Amygdala (tissue), 56 donors: Measurements from ENCODE around the gene CADPS.

ENCODE experiments used
- DNase-seq, 56 donors: peaks; one replicate each; lab custom pipeline; 2025; lab: John Stamatoyannopoulos, UW

Gene CADPS

GRCh38 chr3:62404321-62404720 is 470.9 kb downstream of the CADPS start:
- DNase-seq, result no peak

GRCh38 chr3:62403765-62404164 is 471.5 kb downstream of the CADPS start:
- DNase-seq, result no peak

GRCh38 chr3:62392626-62393292 is 482.5 kb downstream of the CADPS start:
- DNase-seq, result no peak

- no peak for DNase-seq
These were observed 488.0 kb downstream of the CADPS start for GRCh38 chr3:62387251-62387650.

GRCh38 chr3:62379321-62379798 is 495.9 kb downstream of the CADPS start:
- DNase-seq, result no peak

- DNase-seq, result no peak
These were observed 496.3 kb downstream of the CADPS start for GRCh38 chr3:62378921-62379320.

- peak in 4 of 56 donors; percentile 13 to 45 (median 28) for DNase-seq
These were observed 496.9 kb downstream of the CADPS start for GRCh38 chr3:62378311-62378789.

- no peak for DNase-seq
These were observed 498.0 kb downstream of the CADPS start for GRCh38 chr3:62376906-62377877.

- no peak for DNase-seq
These were observed 498.8 kb downstream of the CADPS start for GRCh38 chr3:62376454-62376720.

GRCh38 chr3:62375655-62376453 is 499.4 kb downstream of the CADPS start:
- DNase-seq, result no peak

- peak in 2 of 56 donors; percentile 13 to 23 for DNase-seq
These were observed 500.6 kb downstream of the CADPS start for GRCh38 chr3:62374341-62375218.

- DNase-seq, result peak in 14 of 56 donors; percentile 20 to 62 (median 36)
These were observed 501.4 kb downstream of the CADPS start for GRCh38 chr3:62373714-62374333.

GRCh38 chr3:62373215-62373614 is 502.0 kb downstream of the CADPS start, which contains the start of gene FEZF2:
FEZF2 (minus strand) TSS chr3:62373550; CDS start chr3:62372868, 682 bp downstream.
- peak in 9 of 56 donors; percentile 12 to 56 (median 34) for DNase-seq

GRCh38 chr3:62372621-62373041 is 502.6 kb downstream of the CADPS start:
- DNase-seq, result peak in 1 of 56 donors; percentile 45

GRCh38 chr3:62371720-62372591 is 503.3 kb downstream of the CADPS start:
- DNase-seq, result peak in 4 of 56 donors; percentile 10 to 48 (median 22)

- DNase-seq, result peak in 1 of 56 donors; percentile 23
These were observed 504.1 kb downstream of the CADPS start for GRCh38 chr3:62370858-62371719.
